ENCODE results near the gene SNRNP70.

The SNRNP70 gene

DNA sequence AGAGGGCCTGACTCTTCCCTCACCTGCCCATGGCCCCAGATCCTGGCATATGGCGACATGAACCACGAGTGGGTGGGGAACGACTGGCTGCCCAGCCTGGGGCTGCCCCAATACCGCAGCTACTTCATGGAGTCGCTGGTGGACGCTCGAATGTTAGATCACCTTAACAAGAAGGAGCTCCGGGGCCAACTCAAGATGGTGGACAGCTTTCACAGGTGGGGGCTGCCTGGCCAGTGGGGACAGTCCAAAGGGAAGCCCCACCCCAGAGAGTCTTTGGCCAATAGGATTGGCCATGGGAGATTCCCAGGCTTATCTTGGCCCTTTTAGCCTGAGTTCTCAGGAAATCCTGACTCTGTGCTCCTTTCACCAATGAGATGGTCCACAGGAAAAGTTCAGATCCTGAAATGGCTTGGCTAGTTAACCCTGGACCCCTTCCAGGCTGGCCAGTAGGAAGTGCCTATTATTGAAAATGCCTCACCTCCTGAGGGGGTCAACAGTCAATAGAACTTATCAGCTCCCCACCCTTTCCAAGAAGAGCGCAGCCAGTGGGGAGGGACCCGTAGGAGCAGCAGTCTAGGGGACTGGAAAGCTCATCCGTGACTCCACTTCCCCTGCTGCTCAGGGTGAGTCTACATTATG lies 62.9 kb downstream of the SNRNP70 start:
- no peak for DNase-seq (ENCODE audit: low read depth, low spot score)

- DNase-seq (ENCODE audit: low read depth, low spot score), result peak; percentile 98
These were observed 63.8 kb downstream of the SNRNP70 start for GRCh38 chr19:49148784-49149651.

GRCh38 chr19:49149652-49150105 lies 64.4 kb downstream of the SNRNP70 start:
- peak; percentile 91 for DNase-seq (ENCODE audit: low read depth, low spot score)

DNA sequence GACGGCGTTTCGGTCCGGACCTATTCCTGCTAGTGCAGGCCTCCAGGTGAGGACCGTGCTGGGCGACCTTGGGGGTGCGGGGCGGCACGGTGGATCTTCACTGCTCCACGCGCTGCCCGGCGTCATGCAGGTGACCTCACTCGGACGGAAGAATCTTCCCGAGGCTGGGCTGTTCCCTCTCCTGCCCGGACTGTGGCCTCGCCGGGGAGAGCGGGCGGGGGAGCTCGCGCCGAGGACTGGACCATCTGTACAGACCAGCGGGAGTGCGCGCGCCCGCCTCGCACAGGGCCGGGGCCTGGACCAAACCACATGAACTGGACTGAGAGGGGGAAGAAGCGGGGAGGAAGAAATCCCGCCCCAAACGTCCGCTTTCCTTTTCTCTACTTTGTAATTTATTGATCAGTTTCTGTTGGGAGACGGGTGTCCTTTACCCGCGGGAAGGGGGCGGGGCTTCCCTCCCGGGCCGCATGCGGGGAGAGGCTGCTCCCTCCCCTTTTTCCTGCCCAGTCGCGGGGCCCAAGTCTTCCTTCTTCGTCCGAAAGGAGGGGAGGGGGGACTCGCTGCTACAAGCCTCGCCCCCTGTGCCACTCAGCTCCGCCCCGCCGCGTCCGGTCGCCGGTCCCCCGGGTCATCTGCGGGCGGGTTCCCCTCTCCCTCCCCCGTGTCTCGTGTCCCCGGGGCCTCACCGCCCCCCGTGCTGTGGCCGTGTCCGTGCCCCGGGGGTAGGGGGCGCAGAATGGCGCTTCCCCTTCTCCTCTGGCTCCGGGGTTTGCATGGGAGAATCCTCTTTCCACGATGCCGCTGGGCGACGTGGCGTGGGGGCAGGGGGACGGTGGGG lies 65.1 kb downstream of the SNRNP70 start:
- DNase-seq (ENCODE audit: low read depth, low spot score), result peak; percentile 93

GRCh38 chr19:49150944-49151243 lies 65.6 kb downstream of the SNRNP70 start:
- no peak for DNase-seq (ENCODE audit: low read depth, low spot score)

DNA sequence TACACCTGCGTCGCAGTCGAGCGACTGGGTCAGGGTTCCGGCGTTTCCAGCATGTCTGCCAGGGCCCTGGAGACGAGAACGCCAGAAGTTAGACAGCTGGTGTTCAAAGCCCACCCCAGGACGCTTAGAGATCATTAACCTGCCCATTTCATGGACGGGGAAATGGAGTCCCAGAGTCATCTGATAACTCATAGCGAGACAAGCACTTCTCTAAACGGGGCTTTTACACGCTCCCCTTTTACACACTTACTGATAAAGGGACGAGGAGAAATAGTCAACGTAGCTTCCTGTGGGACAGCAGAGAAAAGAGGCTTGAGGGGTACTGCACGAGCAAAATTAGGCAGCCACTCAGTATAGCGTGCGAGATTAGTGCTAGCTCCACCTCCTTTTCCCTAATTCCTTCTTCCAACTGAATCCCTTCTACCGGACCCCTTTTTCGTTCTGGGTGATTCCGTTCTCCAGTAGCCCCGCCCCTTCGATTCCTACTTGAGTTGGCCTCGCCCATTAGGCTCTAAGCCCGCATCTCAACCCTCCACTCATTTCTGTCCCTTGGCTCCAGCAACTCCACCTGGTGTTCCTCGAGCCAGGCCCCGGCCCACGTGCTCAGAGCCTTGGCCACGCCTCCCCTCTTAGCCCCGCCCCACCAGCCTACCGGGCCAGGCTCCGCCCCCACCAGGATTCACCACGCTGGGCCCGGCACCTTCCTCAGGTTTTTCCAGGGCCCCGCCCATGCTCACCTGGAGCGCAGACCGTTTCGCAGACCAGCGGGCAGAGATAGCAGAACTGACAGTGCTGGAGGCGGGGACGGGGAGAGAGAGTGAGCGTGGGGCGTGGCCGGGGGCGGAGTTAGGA lies 66.2 kb downstream of the SNRNP70 start:
- peak; percentile 94 for DNase-seq (ENCODE audit: low read depth, low spot score)

- DNase-seq (ENCODE audit: low read depth, low spot score), result no peak
These were observed 66.9 kb downstream of the SNRNP70 start for GRCh38 chr19:49152119-49152550.

DNA sequence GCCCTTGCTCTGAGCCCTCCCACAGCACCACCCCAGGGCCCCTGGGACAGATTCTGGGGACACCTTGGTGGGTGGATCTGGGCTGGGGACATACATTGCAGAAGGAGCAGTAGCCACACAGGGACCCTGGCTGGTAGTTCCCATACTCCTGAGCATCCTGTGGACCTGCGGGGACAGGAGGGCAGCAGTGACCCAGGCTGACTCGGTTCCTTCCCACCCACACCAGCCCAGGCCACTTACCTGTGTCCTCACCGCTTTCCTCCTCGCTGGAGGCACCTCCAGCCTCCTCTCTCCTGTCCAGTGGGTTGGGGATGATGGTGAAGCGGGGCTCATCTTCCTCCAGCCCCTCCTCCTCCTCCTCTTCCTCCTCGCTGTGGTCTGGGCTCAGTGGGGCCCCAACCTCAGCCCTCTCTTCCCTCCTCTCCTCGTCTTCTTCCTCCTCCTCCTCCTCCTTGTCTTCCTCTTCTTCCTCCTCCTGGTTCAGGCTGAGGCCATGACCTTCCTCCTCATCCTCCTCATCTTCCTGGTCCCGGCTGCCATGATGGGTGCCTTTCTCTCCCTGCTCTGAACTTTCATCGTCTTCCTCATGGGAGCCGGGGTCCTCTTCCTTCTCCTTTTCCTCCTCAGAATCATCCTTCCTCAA lies 68.0 kb downstream of the SNRNP70 start:
- DNase-seq (ENCODE audit: low read depth, low spot score), result no peak

GRCh38 chr19:49154279-49154678 lies 69.0 kb downstream of the SNRNP70 start:
- no peak for DNase-seq (ENCODE audit: low read depth, low spot score)

- DNase-seq (ENCODE audit: low read depth, low spot score), result peak; percentile 27
These were observed 70.0 kb downstream of the SNRNP70 start, which contains the start of gene HRC for GRCh38 chr19:49155005-49155819. Gene HRC (minus strand): TSS chr19:49155396. CDS start chr19:49155237, 159 bp downstream.

DNA sequence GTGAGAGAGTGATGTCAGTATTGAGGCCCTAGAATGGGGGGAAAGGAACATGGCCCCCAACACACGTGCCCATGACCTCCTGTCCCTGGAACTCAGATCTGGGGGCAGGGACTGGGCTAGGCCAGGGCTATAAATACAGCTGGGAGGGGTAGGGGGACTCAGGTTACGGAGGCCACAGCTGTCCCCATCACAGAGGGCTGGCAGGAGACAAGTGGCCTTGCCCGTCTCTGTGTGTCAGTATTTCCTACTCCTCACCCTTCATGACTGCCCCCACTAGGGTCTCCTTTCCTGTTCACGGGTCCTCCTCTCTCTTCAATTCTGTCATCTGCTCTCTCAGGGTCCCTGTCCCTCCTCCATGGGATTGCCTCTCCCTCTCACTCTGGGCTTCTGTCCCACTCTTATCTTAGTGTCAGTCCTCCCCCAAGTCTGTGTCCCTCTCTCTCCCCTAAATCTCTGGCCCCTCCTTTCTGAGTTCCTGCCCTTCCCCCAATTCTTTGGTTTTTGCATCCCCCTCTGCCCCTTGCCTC lies 70.6 kb downstream of the SNRNP70 start:
- peak; percentile 33 for DNase-seq (ENCODE audit: low read depth, low spot score)

GRCh38 chr19:49157445-49158224 lies 72.4 kb downstream of the SNRNP70 start, which contains the start of gene TRPM4:
Gene TRPM4 (plus strand): TSS chr19:49157792. CDS start chr19:49157867, 75 bp downstream.
- DNase-seq (ENCODE audit: low read depth, low spot score), result peak; percentile 89
